Lower leg skin (tissue), 4 donors: ENCODE measurements around the gene SPEF1. TPM values are rescaled to one million over a fixed set of nuclear protein-coding genes. Genes with fewer than 3 reads are reported as not detected.

Experiments used
- DNase-seq, 2 donors: peaks; one replicate each; pipeline ENCODE4 v3.0.0-alpha.2; 2019; ENCODE audit warnings: low spot score in 2 of 2
- H3K4me3 ChIP-seq: fragments of 200-600 bp; sonication (generic); 2 replicates; pipeline ENCODE4 v1.5.1; 2017; ENCODE audit warnings: mild to moderate bottlenecking, low read depth; ENCODE audit not compliant: poor library complexity, severe bottlenecking
- CTCF ChIP-seq, 3 donors: fragments of 450-650 bp; IDR thresholded peaks; one replicate each; pipeline ENCODE4 v1.5.1; 2016; ENCODE audit warnings: antibody characterized with exemption in 3 of 3, mild to moderate bottlenecking in 3 of 3, moderate library complexity in 2 of 3
- POLR2A ChIP-seq, 2 donors: fragments of 450-650 bp; IDR thresholded peaks; one replicate each; pipeline ENCODE4 v1.6.1; 2016 to 2017; ENCODE audit warnings: antibody characterized with exemption in 2 of 2, mild to moderate bottlenecking in 1 of 2, moderate library complexity in 1 of 2
- WGBS, 2 donors: methylation state at CpG; one replicate each; pipeline ENCODE4 v1.1.5; 2018; 5-methylcytosine and 5-hydroxymethylcytosine counted together
- intact Hi-C: fragments of 100-400 bp; cut with DNase I; formaldehyde crosslinking; loops from one replicate; pipeline ENCODE4 v1.15.0; 2023; ENCODE audit warnings: low total_unique reads
- total RNA-seq, 4 donors: library from RNA; depleted of rRNA; stranded (reverse); fragments of >200 nt; gene quantifications; one replicate each; pipeline ENCODE4 v1.1.0, GENCODE V29; 2016

SPEF1 gene
- total RNA-seq, 4 donors from 2014 or later = 0.13 TPM; not detected in 3

GRCh38 chr20:3777716-3778629 lies 3.3 kb downstream of the SPEF1 start:
- intact Hi-C loops = no loop called here
- WGBS, 2 donors = 1 to 10% methylated on average over 19 to 43 of the region's 70 CpGs
- peak overlapping the region; percentile 24 for H3K4me3 ChIP-seq
- DNase-seq = peak in 1 of 2 donors; percentile 95
- no peak for TF ChIP-seq CTCF (IDR thresholded peaks at IDR 0.05)
- TF ChIP-seq POLR2A (IDR thresholded peaks at IDR 0.05) = no peak

GRCh38 chr20:3777381-3777715 lies 3.9 kb downstream of the SPEF1 start:
- DNase-seq = no peak
- 13 to 15% methylated on average over 10 to 16 of the region's 16 CpGs for WGBS, 2 donors
- TF ChIP-seq CTCF (IDR thresholded peaks at IDR 0.05) = no peak
- TF ChIP-seq POLR2A (IDR thresholded peaks at IDR 0.05) = no peak
- intact Hi-C loops = no loop called here
- peak overlapping the region; percentile 24 for H3K4me3 ChIP-seq

GRCh38 chr20:3775457-3776108 lies 5.7 kb downstream of the SPEF1 start:
- H3K4me3 ChIP-seq = no peak overlapping the region
- 87 to 94% methylated on average over 4 of the region's 4 CpGs for WGBS, 2 donors
- TF ChIP-seq POLR2A (IDR thresholded peaks at IDR 0.05) (no peak), CTCF (IDR thresholded peaks at IDR 0.05) (no peak)
- DNase-seq = no peak
- intact Hi-C loops = no loop called here

GRCh38 chr20:3771552-3772058 lies 9.6 kb downstream of the SPEF1 start:
- 81 to 82% methylated on average over 7 of the region's 7 CpGs for WGBS, 2 donors
- TF ChIP-seq CTCF (IDR thresholded peaks at IDR 0.05) (no peak), POLR2A (IDR thresholded peaks at IDR 0.05) (no peak)
- intact Hi-C loops = no loop called here
- no peak overlapping the region for H3K4me3 ChIP-seq
- DNase-seq = no peak

DNA sequence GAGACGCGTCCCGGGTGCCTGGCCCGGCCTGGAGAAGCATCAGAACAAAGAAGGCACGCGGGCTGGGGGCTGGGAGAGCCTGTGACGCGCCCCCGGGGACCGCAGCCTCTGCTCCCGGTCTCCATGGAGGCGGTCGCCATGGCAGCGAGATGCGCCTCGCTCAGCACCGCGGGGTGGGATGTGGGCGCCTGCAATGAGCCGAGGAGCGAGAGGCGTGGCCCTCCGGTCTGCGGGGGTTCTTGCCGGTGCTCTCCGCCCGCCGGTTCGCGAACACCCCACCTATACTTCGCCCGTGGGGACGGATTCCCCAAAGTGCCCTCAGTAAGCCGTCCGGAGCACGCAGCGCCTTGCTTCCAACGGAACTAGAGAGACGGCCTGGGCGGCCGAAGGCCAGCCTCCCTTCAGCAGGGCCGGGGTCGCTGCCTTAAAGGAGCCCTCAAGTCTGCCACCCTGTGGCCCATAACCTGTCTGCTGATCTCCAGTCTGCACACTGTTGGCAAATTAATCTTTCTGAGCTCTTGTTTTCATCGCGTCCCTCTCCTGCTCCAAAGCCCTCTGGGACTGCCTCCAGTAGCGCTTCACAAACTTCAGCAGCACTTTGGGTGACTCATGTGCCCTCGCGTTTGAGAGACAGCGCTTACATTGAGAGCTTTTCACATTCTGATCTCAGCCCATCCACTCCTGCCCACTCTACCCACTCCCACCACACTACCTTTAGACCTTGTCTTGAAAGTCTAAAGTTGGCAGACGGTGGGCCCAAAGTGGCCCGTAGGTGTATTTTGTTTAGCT lies 12.7 kb downstream of the SPEF1 start:
- WGBS, 2 donors = 1 to 4% methylated on average over 19 to 33 of the region's 51 CpGs
- DNase-seq = peak; percentile 64 to 95
- intact Hi-C loops = no loop called here
- no peak for TF ChIP-seq CTCF (IDR thresholded peaks at IDR 0.05)
- no peak for TF ChIP-seq POLR2A (IDR thresholded peaks at IDR 0.05)
- peak overlapping the region; percentile 69 for H3K4me3 ChIP-seq
